Embryonic facial prominence (tissue), 1 donor: ENCODE measurements around the gene STPG1.
A peak's percentile ranks its signal among the peaks of the same experiment; 100 is the strongest.

Source experiments
- DNase-seq: peaks from one replicate; pipeline ENCODE4 v3.0.0-alpha.2; 2016; ENCODE audit errors: extremely low spot score

STPG1 gene

GRCh38 chr1:24426744-24427544 lies 13.4 kb upstream of the STPG1 start:
- DNase-seq, result no peak

- no peak for DNase-seq
Observed at GRCh38 chr1:24425922-24426321, 12.3 kb upstream of the STPG1 start.

- no peak for DNase-seq
Observed at GRCh38 chr1:24425441-24425840, 11.9 kb upstream of the STPG1 start.

GRCh38 chr1:24424990-24425389 lies 11.4 kb upstream of the STPG1 start:
- no peak for DNase-seq

- no peak for DNase-seq
Observed at GRCh38 chr1:24424207-24424606, 10.6 kb upstream of the STPG1 start.

- DNase-seq, result no peak
Observed at GRCh38 chr1:24421502-24421901, 7.9 kb upstream of the STPG1 start.

- DNase-seq, result no peak
Observed at GRCh38 chr1:24420547-24420946, 7.0 kb upstream of the STPG1 start.

- DNase-seq, result no peak
Observed at GRCh38 chr1:24418898-24419628, 5.5 kb upstream of the STPG1 start.

GRCh38 chr1:24417681-24418080 lies 4.1 kb upstream of the STPG1 start:
- no peak for DNase-seq

GRCh38 chr1:24416666-24417391 lies 3.2 kb upstream of the STPG1 start:
- DNase-seq, result no peak

- DNase-seq, result no peak
Observed at GRCh38 chr1:24415910-24416665, 2.5 kb upstream of the STPG1 start.

GRCh38 chr1:24415334-24415909 lies 1.8 kb upstream of the STPG1 start, which contains the start of gene NIPAL3:
Gene NIPAL3 (plus strand): TSS chr1:24415802. CDS start chr1:24419548, 3,746 bp downstream.
- peak; percentile 94 for DNase-seq

- DNase-seq, result no peak
Observed at GRCh38 chr1:24414775-24415333, 1.3 kb upstream of the STPG1 start.

GRCh38 chr1:24412408-24412807 lies 1.2 kb downstream of the STPG1 start:
- DNase-seq, result no peak

- no peak for DNase-seq
Observed at GRCh38 chr1:24411963-24412362, 1.6 kb downstream of the STPG1 start.

- no peak for DNase-seq
Observed at GRCh38 chr1:24410750-24411149, 2.8 kb downstream of the STPG1 start.

GRCh38 chr1:24409535-24409934 lies 4.0 kb downstream of the STPG1 start:
- no peak for DNase-seq

GRCh38 chr1:24406788-24407187 lies 6.8 kb downstream of the STPG1 start:
- no peak for DNase-seq

- no peak for DNase-seq
Observed at GRCh38 chr1:24403806-24404205, 9.8 kb downstream of the STPG1 start.

- no peak for DNase-seq
Observed at GRCh38 chr1:24400065-24400464, 13.5 kb downstream of the STPG1 start.

GRCh38 chr1:24393892-24394291 lies 19.7 kb downstream of the STPG1 start:
- no peak for DNase-seq
